DMS114 treated with DMSO at 0.1 percent for 48 hours (cell line): Measurements from ENCODE around the gene JAKMIP1.

Experiments used
- DNase-seq: peaks from one replicate; lab custom pipeline; 2025; ENCODE audit not compliant: unreplicated experiment; lab: John Stamatoyannopoulos, UW

Gene JAKMIP1

GRCh38 chr4:6069845-6070709 is 130.3 kb downstream of the JAKMIP1 start:
- DNase-seq: no peak

GRCh38 chr4:6068986-6069385 is 131.4 kb downstream of the JAKMIP1 start:
- DNase-seq: no peak

GRCh38 chr4:6065934-6066590 is 134.3 kb downstream of the JAKMIP1 start:
- no peak for DNase-seq

- no peak for DNase-seq
These were observed 135.2 kb downstream of the JAKMIP1 start for GRCh38 chr4:6065166-6065565.

GRCh38 chr4:6064383-6064782 is 136.0 kb downstream of the JAKMIP1 start:
- DNase-seq: no peak

- DNase-seq: no peak
These were observed 136.7 kb downstream of the JAKMIP1 start for GRCh38 chr4:6063684-6064083.

GRCh38 chr4:6062133-6062532 is 138.2 kb downstream of the JAKMIP1 start:
- no peak for DNase-seq

- DNase-seq: no peak
These were observed 141.0 kb downstream of the JAKMIP1 start for GRCh38 chr4:6059375-6059805.

- no peak for DNase-seq
These were observed 141.6 kb downstream of the JAKMIP1 start for GRCh38 chr4:6058531-6059374.

- DNase-seq: no peak
These were observed 143.2 kb downstream of the JAKMIP1 start for GRCh38 chr4:6056976-6057766.

- no peak for DNase-seq
These were observed 144.9 kb downstream of the JAKMIP1 start for GRCh38 chr4:6055436-6055835.

GRCh38 chr4:6055030-6055429 is 145.3 kb downstream of the JAKMIP1 start:
- DNase-seq: no peak

GRCh38 chr4:6054162-6054922 is 146.0 kb downstream of the JAKMIP1 start:
- DNase-seq: no peak

GRCh38 chr4:6052679-6053078 is 147.7 kb downstream of the JAKMIP1 start:
- DNase-seq: no peak

- no peak for DNase-seq
These were observed 149.8 kb downstream of the JAKMIP1 start for GRCh38 chr4:6050551-6050950.

- no peak for DNase-seq
These were observed 150.4 kb downstream of the JAKMIP1 start for GRCh38 chr4:6049985-6050384.

GRCh38 chr4:6049278-6049677 is 151.1 kb downstream of the JAKMIP1 start:
- no peak for DNase-seq

GRCh38 chr4:6048537-6048936 is 151.8 kb downstream of the JAKMIP1 start:
- no peak for DNase-seq

- DNase-seq: no peak
These were observed 153.1 kb downstream of the JAKMIP1 start for GRCh38 chr4:6047130-6047673.
